Measurements from ENCODE around the gene GMCL2.

- TF ChIP-seq ZNF266 (tag by site-specific recombination; IDR thresholded peaks at IDR 0.05; ENCODE audit: low read depth) (no peak), CTCF (tag by site-specific recombination; IDR thresholded peaks at IDR 0.05) (no peak), ZBTB44 (tag by site-specific recombination; IDR thresholded peaks at IDR 0.05) (no peak)
Measured at GRCh38 chr5:178218237-178218776, 31.1 kb upstream of the GMCL2 start.
